ENCODE data around the gene DHX15. TPM values are rescaled to one million over a fixed set of nuclear protein-coding genes. Genes with fewer than 3 reads are reported as not detected.

DHX15 gene
- total and polyA plus RNA-seq, 2 experiments from 2014 or later, result 80.4 to 117 TPM

- 90 to 92% methylated on average over 3 of the region's 3 CpGs for WGBS, 2 experiments (ENCODE audit: low coverage in 1 of 2, low lambda C conversion rate in 2 of 2, missing lambda C conversion rate in 2 of 2)
- in situ Hi-C loops (cut with MboI), result no loop called here
These were observed 57.0 kb downstream of the DHX15 start for GRCh38 chr4:24527371-24527770.

GRCh38 chr4:24521544-24521943 lies 62.8 kb downstream of the DHX15 start:
- TF ChIP-seq EZH2phosphoT487 (IDR thresholded peaks at IDR 0.05; ENCODE audit: insufficient read depth, low read depth) (no peak), EZH2 (IDR thresholded peaks at IDR 0.05; ENCODE audit: insufficient read depth, poor library complexity, severe bottlenecking) (no peak)
- peak; percentile 7 for DNase-seq
- peaks cover 20% of the 10 kb centered on the region for H3K36me3 ChIP-seq (ENCODE audit: low read depth)
- H2AFZ ChIP-seq, result no peak overlapping the region
- WGBS, 2 experiments (ENCODE audit: low coverage in 1 of 2, low lambda C conversion rate in 2 of 2, missing lambda C conversion rate in 2 of 2), result 97 to 98% methylated on average over 2 of the region's 2 CpGs
- H3K27me3 ChIP-seq (replicated peaks; ENCODE audit: insufficient read depth), result no peaks in the 10 kb centered on the region
- H3K4me2 ChIP-seq (ENCODE audit: unreplicated experiment), result no peak overlapping the region
- H3K9me2 ChIP-seq (ENCODE audit: insufficient read depth), result no peaks in the 10 kb centered on the region
- H3K9ac ChIP-seq, result no peak overlapping the region
- no peaks in the 10 kb centered on the region for H3K4me1 ChIP-seq (ENCODE audit: insufficient read depth)
- peaks cover 86% of the 10 kb centered on the region for H3K79me2 ChIP-seq (ENCODE audit: insufficient read depth)
- 0 out of 2 replicates have a peak, but pooled peaks cover 3% of the 10 kb centered on the region for H3F3A ChIP-seq (ENCODE audit: insufficient read depth)
- no peaks in the 10 kb centered on the region for H4K20me1 ChIP-seq (ENCODE audit: insufficient read depth)
- in situ Hi-C loops (cut with MboI), result no loop called here
- no peaks in the 10 kb centered on the region for H3K9me3 ChIP-seq (ENCODE audit: low read depth)
- no peak overlapping the region for H3K4me3 ChIP-seq
- no peak overlapping the region for H3K27ac ChIP-seq

More at GRCh38 chr4:24527371-24527770, 57.0 kb downstream of the DHX15 start:
- H3K9me3 ChIP-seq (ENCODE audit: low read depth), result no peaks in the 10 kb centered on the region
- H3K27me3 ChIP-seq (replicated peaks; ENCODE audit: insufficient read depth), result no peaks in the 10 kb centered on the region
- no peak overlapping the region for H3K27ac ChIP-seq
- H3K9ac ChIP-seq, result no peak overlapping the region
- H3K36me3 ChIP-seq (ENCODE audit: low read depth), result peaks cover 62% of the 10 kb centered on the region
- no peak for TF ChIP-seq EZH2 (IDR thresholded peaks at IDR 0.05; ENCODE audit: insufficient read depth, poor library complexity, severe bottlenecking)
- TF ChIP-seq EZH2phosphoT487 (IDR thresholded peaks at IDR 0.05; ENCODE audit: insufficient read depth, low read depth), result no peak
- H3K4me1 ChIP-seq (ENCODE audit: insufficient read depth), result no peaks in the 10 kb centered on the region
- no peaks in the 10 kb centered on the region for H4K20me1 ChIP-seq (ENCODE audit: insufficient read depth)
- DNase-seq, result peak; percentile 19
- peaks cover 99% of the 10 kb centered on the region for H3K79me2 ChIP-seq (ENCODE audit: insufficient read depth)
- no peak overlapping the region for H3K4me3 ChIP-seq
- H2AFZ ChIP-seq, result no peak overlapping the region
- H3K4me2 ChIP-seq (ENCODE audit: unreplicated experiment), result no peak overlapping the region
- H3F3A ChIP-seq (ENCODE audit: insufficient read depth), result peaks cover 5% of the 10 kb centered on the region; the same call in 1 of the 2 replicates
- no peaks in the 10 kb centered on the region for H3K9me2 ChIP-seq (ENCODE audit: insufficient read depth)

- H3K4me3 ChIP-seq, result no peak overlapping the region
- H3K27me3 ChIP-seq (replicated peaks; ENCODE audit: insufficient read depth), result no peaks in the 10 kb centered on the region
- H3K9me2 ChIP-seq (ENCODE audit: insufficient read depth), result no peaks in the 10 kb centered on the region
- peaks cover 9% of the 10 kb centered on the region; the same call in 1 of the 2 replicates for H3F3A ChIP-seq (ENCODE audit: insufficient read depth)
- no peaks in the 10 kb centered on the region for H3K4me1 ChIP-seq (ENCODE audit: insufficient read depth)
- H3K27ac ChIP-seq, result no peak overlapping the region
- in situ Hi-C loops (cut with MboI), result no loop called here
- H2AFZ ChIP-seq, result no peak overlapping the region
- H3K9me3 ChIP-seq (ENCODE audit: low read depth), result no peaks in the 10 kb centered on the region
- 92 to 96% methylated on average over 1 of the region's 1 CpG for WGBS, 2 experiments (ENCODE audit: low coverage in 1 of 2, low lambda C conversion rate in 2 of 2, missing lambda C conversion rate in 2 of 2)
- peaks cover 6% of the 10 kb centered on the region; the same call in 1 of the 2 replicates for H3K36me3 ChIP-seq (ENCODE audit: low read depth)
- TF ChIP-seq EZH2 (IDR thresholded peaks at IDR 0.05; ENCODE audit: insufficient read depth, poor library complexity, severe bottlenecking) (no peak), EZH2phosphoT487 (IDR thresholded peaks at IDR 0.05; ENCODE audit: insufficient read depth, low read depth) (no peak)
- DNase-seq, result peak; percentile 56
- peaks cover 70% of the 10 kb centered on the region for H3K79me2 ChIP-seq (ENCODE audit: insufficient read depth)
- H4K20me1 ChIP-seq (ENCODE audit: insufficient read depth), result no peaks in the 10 kb centered on the region
- H3K9ac ChIP-seq, result no peak overlapping the region
- H3K4me2 ChIP-seq (ENCODE audit: unreplicated experiment), result no peak overlapping the region
These were observed 64.7 kb downstream of the DHX15 start for GRCh38 chr4:24519649-24520048.

- H3K4me3 ChIP-seq, result no peak overlapping the region
- TF ChIP-seq EZH2phosphoT487 (IDR thresholded peaks at IDR 0.05; ENCODE audit: insufficient read depth, low read depth), result no peak
- TF ChIP-seq EZH2 (IDR thresholded peaks at IDR 0.05; ENCODE audit: insufficient read depth, poor library complexity, severe bottlenecking), result no peak
- H4K20me1 ChIP-seq (ENCODE audit: insufficient read depth), result no peaks in the 10 kb centered on the region
- in situ Hi-C loops (cut with MboI), result no loop called here
- H3K27me3 ChIP-seq (replicated peaks; ENCODE audit: insufficient read depth), result no peaks in the 10 kb centered on the region
- no peaks in the 10 kb centered on the region for H3K36me3 ChIP-seq (ENCODE audit: low read depth)
- H3K4me2 ChIP-seq (ENCODE audit: unreplicated experiment), result no peak overlapping the region
- H2AFZ ChIP-seq, result no peak overlapping the region
- H3K9me2 ChIP-seq (ENCODE audit: insufficient read depth), result no peaks in the 10 kb centered on the region
- peaks cover 51% of the 10 kb centered on the region for H3K79me2 ChIP-seq (ENCODE audit: insufficient read depth)
- 98 to 100% methylated on average over 2 of the region's 2 CpGs for WGBS, 2 experiments (ENCODE audit: low coverage in 1 of 2, low lambda C conversion rate in 2 of 2, missing lambda C conversion rate in 2 of 2)
- no peaks in the 10 kb centered on the region for H3K4me1 ChIP-seq (ENCODE audit: insufficient read depth)
- DNase-seq, result no peak
- H3K27ac ChIP-seq, result no peak overlapping the region
- no peaks in the 10 kb centered on the region for H3K9me3 ChIP-seq (ENCODE audit: low read depth)
- H3F3A ChIP-seq (ENCODE audit: insufficient read depth), result peaks cover 9% of the 10 kb centered on the region; the same call in 1 of the 2 replicates
- H3K9ac ChIP-seq, result no peak overlapping the region
These were observed 66.7 kb downstream of the DHX15 start for GRCh38 chr4:24517676-24518075.

GRCh38 chr4:24516926-24517325 lies 67.4 kb downstream of the DHX15 start:
- H3K27ac ChIP-seq, result no peak overlapping the region
- H3K36me3 ChIP-seq (ENCODE audit: low read depth), result no peaks in the 10 kb centered on the region
- H3K79me2 ChIP-seq (ENCODE audit: insufficient read depth), result peaks cover 43% of the 10 kb centered on the region
- no peak for DNase-seq
- no peaks in the 10 kb centered on the region for H3K9me2 ChIP-seq (ENCODE audit: insufficient read depth)
- no peak overlapping the region for H3K9ac ChIP-seq
- H3K4me3 ChIP-seq, result no peak overlapping the region
- no peak for TF ChIP-seq EZH2phosphoT487 (IDR thresholded peaks at IDR 0.05; ENCODE audit: insufficient read depth, low read depth)
- TF ChIP-seq EZH2 (IDR thresholded peaks at IDR 0.05; ENCODE audit: insufficient read depth, poor library complexity, severe bottlenecking), result no peak
- no peaks in the 10 kb centered on the region for H3K4me1 ChIP-seq (ENCODE audit: insufficient read depth)
- peaks cover 9% of the 10 kb centered on the region; the same call in 1 of the 2 replicates for H3F3A ChIP-seq (ENCODE audit: insufficient read depth)
- no peaks in the 10 kb centered on the region for H4K20me1 ChIP-seq (ENCODE audit: insufficient read depth)
- in situ Hi-C loops (cut with MboI), result no loop called here
- H2AFZ ChIP-seq, result no peak overlapping the region
- H3K9me3 ChIP-seq (ENCODE audit: low read depth), result no peaks in the 10 kb centered on the region
- no peak overlapping the region for H3K4me2 ChIP-seq (ENCODE audit: unreplicated experiment)
- no peaks in the 10 kb centered on the region for H3K27me3 ChIP-seq (replicated peaks; ENCODE audit: insufficient read depth)

Data from GM23248 (cell line).